HG03095 (cell line): Measurements from ENCODE around the gene FLYWCH2.
"Not testable (repeated sequence)": the region's sequence is repeated elsewhere in the genome, so short reads cannot be mapped to it uniquely, and the experiment has no call there.

Source experiments
- ATAC-seq: cut with Tn5 transposase; IDR thresholded peaks from one replicate; pipeline ENCODE4 v1.9.1; 2021; ENCODE audit warnings: moderate library complexity; ENCODE audit not compliant: unreplicated experiment

FLYWCH2 gene

GRCh38 chr16:2937170-2937569 is 54.2 kb downstream of the FLYWCH2 start:
- no peak for ATAC-seq

- ATAC-seq: no peak
Observed at GRCh38 chr16:2938206-2938605, 55.2 kb downstream of the FLYWCH2 start.

DNA sequence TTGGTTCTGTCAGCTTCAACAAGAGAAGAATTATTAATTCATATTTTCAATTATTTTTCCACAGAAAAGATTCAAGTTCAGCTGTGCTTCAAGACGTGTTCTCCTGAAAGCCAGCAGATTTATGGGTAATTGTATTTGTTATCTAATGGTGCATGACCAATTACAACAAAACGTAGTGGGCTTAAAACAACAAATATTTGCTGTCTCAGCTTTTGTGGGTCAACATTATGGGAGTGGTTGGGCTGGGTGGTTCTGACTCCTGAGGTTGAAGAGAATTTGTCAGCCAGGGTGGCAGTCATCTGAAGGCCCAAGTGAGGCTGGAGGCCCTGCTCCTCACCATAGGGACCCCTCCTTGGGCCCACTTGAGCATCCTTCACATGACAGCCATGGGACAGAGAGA is 57.0 kb downstream of the FLYWCH2 start:
- ATAC-seq: no peak

DNA sequence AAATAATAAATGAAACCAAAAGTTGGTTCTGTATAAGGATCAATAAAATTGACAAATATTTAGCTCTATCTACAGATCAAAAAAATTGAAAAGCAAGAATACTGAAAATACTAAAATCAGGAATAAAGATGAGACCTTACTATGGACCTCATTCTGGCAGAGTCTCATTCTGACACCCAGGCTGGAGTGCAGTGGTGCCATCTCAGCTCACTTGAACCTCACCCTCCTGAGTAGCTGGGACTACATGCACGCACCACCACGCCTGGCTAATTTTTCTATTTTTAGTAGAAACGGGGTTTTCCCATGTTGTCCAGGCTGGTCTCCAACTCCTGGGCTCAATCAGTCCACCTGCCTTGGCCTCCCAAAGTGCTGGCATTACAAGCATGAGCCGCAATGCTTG is 59.0 kb downstream of the FLYWCH2 start:
- ATAC-seq: no peak

GRCh38 chr16:2943716-2944115 is 60.7 kb downstream of the FLYWCH2 start:
- not testable (repeated sequence) for ATAC-seq

- no peak for ATAC-seq
Observed at GRCh38 chr16:2946649-2947048, 63.6 kb downstream of the FLYWCH2 start.
